Keratinocyte (primary cell): ENCODE results near the gene SS18L1. TPM values are rescaled to one million over a fixed set of nuclear protein-coding genes. Genes with fewer than 3 reads are reported as not detected.

ENCODE experiments used
- DNase-seq: peaks from one replicate; pipeline ENCODE4 v3.0.0-alpha.2; 2011; ENCODE audit warnings: low read depth, missing footprints, low spot score
- FAIRE-seq: peaks from 2 replicates; lab custom pipeline; 2011; peaks lifted over from hg19 to GRCh38; lab: Jason Lieb, UNC
- H2AFZ ChIP-seq: 2 replicates; pipeline ENCODE4 v1.6.0; 2012; ENCODE audit warnings: low read length, control low read depth, inconsistent platforms; ENCODE audit not compliant: control insufficient read depth
- H3K27ac ChIP-seq: 2 replicates; pipeline ENCODE4 v1.5.1; 2011; ENCODE audit warnings: low read length; ENCODE audit not compliant: control insufficient read depth, insufficient read depth
- H3K27me3 ChIP-seq: 3 replicates; pipeline ENCODE4 v1.6.0; 2011; ENCODE audit warnings: low read length; ENCODE audit not compliant: control insufficient read depth, insufficient read depth; ENCODE audit errors: extremely low read depth
- H3K36me3 ChIP-seq, 2 experiments: 2 replicates in 1 of 2; 3 replicates in 1 of 2; pipeline ENCODE4 v1.5.1; 2011; ENCODE audit warnings: low read length in 2 of 2, mild to moderate bottlenecking in 1 of 2; ENCODE audit not compliant: control insufficient read depth in 2 of 2, insufficient read depth in 2 of 2; ENCODE audit errors: extremely low read depth in 1 of 2
- H3K4me1 ChIP-seq: 3 replicates; pipeline ENCODE4 v1.5.1; 2011; ENCODE audit warnings: low read length; ENCODE audit not compliant: control insufficient read depth, insufficient read depth; ENCODE audit errors: extremely low read depth
- H3K4me2 ChIP-seq: 3 replicates; pipeline ENCODE4 v1.6.0; 2011; ENCODE audit warnings: low read depth, low read length; ENCODE audit not compliant: control insufficient read depth, insufficient read depth; ENCODE audit errors: extremely low read depth
- H3K4me3 ChIP-seq, 3 experiments: fragments of 200-600 bp in 1 of 3; sonication (generic) in 1 of 3; 2 replicates in 2 of 3; 3 replicates in 1 of 3; pipeline ENCODE4 v1.5.1; 2011 to 2016; ENCODE audit warnings: low read length in 3 of 3, mild to moderate bottlenecking in 3 of 3, control low read depth in 2 of 3, inconsistent platforms in 1 of 3, low read depth in 1 of 3, mixed read lengths in 1 of 3, mixed run types in 1 of 3, moderate library complexity in 1 of 3; ENCODE audit not compliant: control insufficient read depth in 2 of 3, insufficient read depth in 2 of 3; ENCODE audit errors: extremely low read depth in 1 of 3
- H3K79me2 ChIP-seq: 2 replicates; pipeline ENCODE4 v1.6.0; 2012; ENCODE audit warnings: low read length; ENCODE audit not compliant: control insufficient read depth, insufficient read depth
- H3K9ac ChIP-seq: 3 replicates; pipeline ENCODE4 v1.6.0; 2011; ENCODE audit warnings: low read length; ENCODE audit not compliant: control insufficient read depth, insufficient read depth; ENCODE audit errors: extremely low read depth
- H3K9me1 ChIP-seq: 3 replicates; pipeline ENCODE4 v1.6.0; 2011; ENCODE audit warnings: low read length; ENCODE audit not compliant: control insufficient read depth, insufficient read depth; ENCODE audit errors: extremely low read depth
- H3K9me3 ChIP-seq: 2 replicates; pipeline ENCODE4 v1.5.1; 2012; ENCODE audit warnings: low read depth, low read length; ENCODE audit not compliant: control insufficient read depth
- H4K20me1 ChIP-seq: 3 replicates; pipeline ENCODE4 v1.6.0; 2011; ENCODE audit warnings: low read length; ENCODE audit not compliant: control insufficient read depth, insufficient read depth; ENCODE audit errors: extremely low read depth
- CTCF ChIP-seq, 3 experiments: IDR thresholded peaks in 1 of 3; conservative IDR thresholded peaks in 1 of 3; optimal IDR thresholded peaks in 1 of 3; 2 replicates in 2 of 3; 3 replicates in 1 of 3; pipeline versions ENCODE3 to v1.5.1; 2011; ENCODE audit warnings: low read length in 3 of 3, mild to moderate bottlenecking in 3 of 3, moderate library complexity in 2 of 3, control low read depth in 1 of 3, inconsistent platforms in 1 of 3; ENCODE audit not compliant: insufficient read depth in 2 of 3; ENCODE audit errors: extremely low read depth in 1 of 3
- EZH2 ChIP-seq: IDR thresholded peaks from one replicate; pipeline ENCODE4 v1.6.1; 2012; ENCODE audit warnings: inconsistent platforms, mild to moderate bottlenecking, low read length, moderate library complexity
- dilution Hi-C: fragments of 300-500 bp; cut with MboI; formaldehyde crosslinking; loops from one replicate; pipeline ENCODE4 v1.7.0; 2020; ENCODE audit warnings: low sequenced_read_pairs; ENCODE audit not compliant: extremely low pct_ligation_motif_present
- polyA plus RNA-seq, 5 experiments: library from polyadenylated mRNA; depleted of rRNA in 3 of 5; stranded (reverse) in 3 of 5; stranded (forward) in 1 of 5; unstranded in 1 of 5; fragments of >200 nt; gene quantifications; 1 replicate in 1 of 5; 2 replicates in 3 of 5; 3 replicates in 1 of 5; pipeline versions ENCODE4 v1.2.1 to v1.2.3, GENCODE V29; 2011 to 2012; ENCODE audit warnings: missing spikeins in 2 of 5, low read depth in 1 of 5, low replicate concordance in 1 of 5

The SS18L1 gene
- polyA plus RNA-seq, 1 donor (not counting 4 experiments of a cell fraction or from before 2014, with no cell fraction given) = 9.4 TPM

GRCh38 chr20:62216636-62217566, 73.3 kb downstream of the SS18L1 start:
- no peaks in the 10 kb centered on the region for H3K79me2 ChIP-seq
- H3K27ac ChIP-seq = no peak overlapping the region
- DNase-seq = no peak
- H2AFZ ChIP-seq = no peak overlapping the region
- no peak for TF ChIP-seq EZH2
- TF ChIP-seq CTCF (optimal IDR thresholded peaks at IDR 0.05 in 1 of 3, IDR thresholded peaks at IDR 0.05 in 1 of 3, conservative IDR thresholded peaks at IDR 0.05 in 1 of 3; ENCODE audit: extremely low read depth in 1 of 3, insufficient read depth in 2 of 3, low read length in 3 of 3) = no peak
- H3K27me3 ChIP-seq = peaks cover 77% of the 10 kb centered on the region
- no peak overlapping the region for H3K9ac ChIP-seq
- no peak overlapping the region for H3K4me3 ChIP-seq
- no peaks in the 10 kb centered on the region for H3K36me3 ChIP-seq
- no peak for FAIRE-seq
- H3K4me1 ChIP-seq = no peaks in the 10 kb centered on the region
- dilution Hi-C loops = no loop called here
- H3K9me1 ChIP-seq = no peaks in the 10 kb centered on the region
- H4K20me1 ChIP-seq = peaks cover 9% of the 10 kb centered on the region
- H3K4me2 ChIP-seq = no peak overlapping the region
- no peaks in the 10 kb centered on the region for H3K9me3 ChIP-seq

GRCh38 chr20:62217913-62218773, 74.6 kb downstream of the SS18L1 start:
- no peak for DNase-seq
- no peak overlapping the region for H3K4me2 ChIP-seq
- H3K9me1 ChIP-seq = no peaks in the 10 kb centered on the region
- peaks cover 83% of the 10 kb centered on the region for H3K27me3 ChIP-seq
- no peak for FAIRE-seq
- no peaks in the 10 kb centered on the region for H3K4me1 ChIP-seq
- H3K9me3 ChIP-seq = no peaks in the 10 kb centered on the region
- H3K4me3 ChIP-seq = no peak overlapping the region
- peaks cover 9% of the 10 kb centered on the region for H4K20me1 ChIP-seq
- dilution Hi-C loops = no loop called here
- H3K9ac ChIP-seq = no peak overlapping the region
- H3K36me3 ChIP-seq = no peaks in the 10 kb centered on the region
- H3K79me2 ChIP-seq = no peaks in the 10 kb centered on the region
- no peak for TF ChIP-seq EZH2
- TF ChIP-seq CTCF (optimal IDR thresholded peaks at IDR 0.05 in 1 of 3, IDR thresholded peaks at IDR 0.05 in 1 of 3, conservative IDR thresholded peaks at IDR 0.05 in 1 of 3; ENCODE audit: extremely low read depth in 1 of 3, insufficient read depth in 2 of 3, low read length in 3 of 3) = no peak
- H2AFZ ChIP-seq = no peak overlapping the region
- H3K27ac ChIP-seq = no peak overlapping the region
